HCT116 (cell line): ENCODE measurements around the gene DIAPH3.

Experiments used
- CEBPB ChIP-seq: IDR thresholded peaks from 2 replicates; pipeline ENCODE4 v1.6.1; 2012; ENCODE audit warnings: low read depth
- CTCF ChIP-seq, 3 experiments: fragments of 200-600 bp in 1 of 3; sonication (generic) in 1 of 3; IDR thresholded peaks in 2 of 3; conservative IDR thresholded peaks in 1 of 3; 2 replicates each; pipeline ENCODE4 v1.5.1; 2012 to 2017; ENCODE audit warnings: low read depth in 2 of 3, low read length in 2 of 3, antibody characterized with exemption in 1 of 3, borderline replicate concordance in 1 of 3, control low read depth in 1 of 3, mild to moderate bottlenecking in 1 of 3, mixed read lengths in 1 of 3, mixed run types in 1 of 3, moderate library complexity in 1 of 3; ENCODE audit not compliant: insufficient read depth in 1 of 3
- EGR1 ChIP-seq: IDR thresholded peaks from 2 replicates; pipeline ENCODE4 v1.6.1; 2012; ENCODE audit warnings: low read depth
- POLR2AphosphoS5 ChIP-seq: IDR thresholded peaks from 2 replicates; pipeline ENCODE4 v1.6.1; 2011; ENCODE audit warnings: mild to moderate bottlenecking, low read depth, low read length, moderate library complexity
- RAD21 ChIP-seq: IDR thresholded peaks from 2 replicates; pipeline ENCODE4 v1.6.1; 2012; ENCODE audit warnings: low read depth, mild to moderate bottlenecking
- TF ChIP-seq, protein P1 (sequence below): IDR thresholded peaks from 2 replicates; pipeline ENCODE4 v1.6.1; 2012

- TF ChIP-seq CEBPB (no peak), CTCF (IDR thresholded peaks at IDR 0.05 in 2 of 3, conservative IDR thresholded peaks at IDR 0.05 in 1 of 3; ENCODE audit: borderline replicate concordance in 1 of 3, insufficient read depth in 1 of 3, low read depth in 2 of 3, low read length in 2 of 3) (no peak), EGR1 (no peak), RAD21 (no peak), POLR2AphosphoS5 (no peak)
- TF ChIP-seq, protein P1, sequence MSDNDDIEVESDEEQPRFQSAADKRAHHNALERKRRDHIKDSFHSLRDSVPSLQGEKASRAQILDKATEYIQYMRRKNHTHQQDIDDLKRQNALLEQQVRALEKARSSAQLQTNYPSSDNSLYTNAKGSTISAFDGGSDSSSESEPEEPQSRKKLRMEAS: no peak
These were observed 120.5 kb downstream of the DIAPH3 start for GRCh38 chr13:60043262-60043661.
